HepG2 (cell line): ENCODE data around the gene HOMEZ. TPM values are rescaled to one million over a fixed set of nuclear protein-coding genes. Genes with fewer than 3 reads are reported as not detected.

ENCODE experiments used
- IKZF5 ChIP-seq: IDR thresholded peaks from 2 replicates; pipeline ENCODE4 v1.6.1; 2018; ENCODE audit warnings: missing genetic modification reagents, mild to moderate bottlenecking, missing compliant biosample characterization
- MIXL1 ChIP-seq: IDR thresholded peaks from 2 replicates; pipeline ENCODE4 v1.6.1; 2016
- SNAPC4 ChIP-seq: sonication (generic); formaldehyde crosslinking; IDR thresholded peaks from 2 replicates; pipeline ENCODE4 v1.4.0; 2020; ENCODE audit warnings: mild to moderate bottlenecking, missing genetic modification reagents
- ZNF567 ChIP-seq: sonication (generic); formaldehyde crosslinking; IDR thresholded peaks from 2 replicates; pipeline ENCODE4 v1.8.1; 2023; ENCODE audit warnings: mild to moderate bottlenecking, missing genetic modification reagents, borderline replicate concordance
- ZNF598 ChIP-seq: sonication (generic); formaldehyde crosslinking; IDR thresholded peaks from 2 replicates; pipeline ENCODE4 v1.5.1; 2020; ENCODE audit warnings: mild to moderate bottlenecking, missing genetic modification reagents, borderline replicate concordance
- ZNF629 ChIP-seq: sonication (generic); formaldehyde crosslinking; conservative IDR thresholded peaks from 2 replicates; pipeline ENCODE4 v1.5.0; 2020; ENCODE audit warnings: missing genetic modification reagents
- polyA plus RNA-seq, 8 experiments: library from polyadenylated mRNA; depleted of rRNA in 3 of 8; stranded (reverse) in 7 of 8; unstranded in 1 of 8; fragments of >200 nt; fragmentation: Illumina TruSeq in 4 of 8; extraction: Trizol in 4 of 8; gene quantifications; 2 replicates each; pipeline versions ENCODE4 v1.2.1 to v1.2.3, GENCODE V29; 2011 to 2016; ENCODE audit warnings: low read depth in 4 of 8, missing spikeins in 1 of 8, mixed read lengths in 1 of 8; ENCODE audit not compliant: insufficient read depth in 1 of 8
- total RNA-seq, 5 experiments: library from RNA; depleted of rRNA; stranded (reverse); fragments of >200 nt; fragmentation: Illumina TruSeq; extraction: Trizol; gene quantifications; 2 replicates each; pipeline ENCODE4 v1.2.3, GENCODE V29; 2016; ENCODE audit warnings: low read depth in 1 of 5
- TF ChIP-seq, protein P1 (sequence below): sonication (generic); formaldehyde crosslinking; IDR thresholded peaks from 2 replicates; pipeline ENCODE4 v1.5.0; 2020; ENCODE audit warnings: missing genetic modification reagents
- TF ChIP-seq, protein P2 (sequence below): sonication (generic); formaldehyde crosslinking; IDR thresholded peaks from 2 replicates; pipeline ENCODE4 v1.4.0; 2020; ENCODE audit warnings: missing genetic modification reagents
- TF ChIP-seq, protein P3 (sequence below): sonication (generic); formaldehyde crosslinking; IDR thresholded peaks from 2 replicates; pipeline ENCODE4 v1.8.1; 2023; ENCODE audit warnings: mild to moderate bottlenecking, inconsistent platforms, moderate library complexity, missing genetic modification reagents, borderline replicate concordance
- TF ChIP-seq, protein P4 (sequence below): sonication (generic); formaldehyde crosslinking; IDR thresholded peaks from 2 replicates; pipeline ENCODE4 v1.5.1; 2020; ENCODE audit warnings: missing genetic modification reagents, mild to moderate bottlenecking, borderline replicate concordance

Gene HOMEZ
- total and polyA plus RNA-seq, 2 of the 13 experiments (the other 11 are each of a cell fraction or from before 2014, with no cell fraction given): 14.5 to 31.8 TPM

DNA sequence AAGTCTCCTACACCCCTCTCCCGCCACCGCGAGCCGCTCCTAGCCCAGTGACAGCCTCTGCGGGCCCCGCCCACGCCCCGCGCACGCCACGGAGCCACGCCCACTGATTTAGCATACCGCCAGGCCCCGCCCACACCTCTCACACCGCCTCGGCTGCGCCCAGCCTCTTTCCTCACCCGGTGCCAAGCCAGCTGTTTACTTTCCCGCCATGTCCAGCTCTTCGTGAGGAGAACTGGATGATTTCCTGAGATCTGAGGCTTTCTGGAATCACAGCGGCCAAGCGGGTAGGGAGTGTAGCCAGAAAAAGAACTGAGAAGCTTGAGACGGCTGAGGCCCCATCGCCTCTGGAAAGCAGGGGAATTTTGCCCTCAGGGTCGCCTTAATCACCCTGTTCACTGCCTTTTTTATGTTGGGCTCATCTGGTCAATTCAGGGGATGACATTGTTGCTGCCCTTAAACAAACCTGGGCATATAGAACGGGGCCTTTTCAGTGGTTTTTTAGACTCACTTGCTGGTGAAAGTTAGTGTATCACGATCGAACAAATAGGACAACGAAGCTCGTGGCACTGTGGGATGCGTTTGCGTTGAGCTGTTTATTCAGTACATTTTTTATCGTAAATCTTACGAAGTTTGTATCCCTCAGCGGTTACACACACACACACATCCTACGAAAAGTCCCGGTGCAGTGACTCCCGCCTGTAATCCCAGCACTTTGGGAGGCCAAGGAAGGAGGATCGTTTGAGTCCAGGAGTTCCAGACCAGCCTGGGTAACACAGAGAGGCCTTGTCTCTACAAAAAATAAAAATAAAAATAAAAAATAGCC is 47.9 kb downstream of the HOMEZ start, which contains the start of gene RNF212B (continued):
- TF ChIP-seq, protein P1, sequence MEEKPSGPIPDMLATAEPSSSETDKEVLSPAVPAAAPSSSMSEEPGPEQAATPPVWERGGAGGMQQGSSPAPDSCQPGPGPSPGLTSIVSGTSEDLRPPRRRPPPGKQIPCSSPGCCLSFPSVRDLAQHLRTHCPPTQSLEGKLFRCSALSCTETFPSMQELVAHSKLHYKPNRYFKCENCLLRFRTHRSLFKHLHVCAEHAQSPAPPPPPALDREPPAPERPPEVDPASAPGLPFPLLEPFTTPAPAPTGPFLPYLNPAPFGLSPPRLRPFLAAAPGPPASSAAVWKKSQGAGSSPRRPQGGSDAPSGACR: no peak
- TF ChIP-seq, protein P2, sequence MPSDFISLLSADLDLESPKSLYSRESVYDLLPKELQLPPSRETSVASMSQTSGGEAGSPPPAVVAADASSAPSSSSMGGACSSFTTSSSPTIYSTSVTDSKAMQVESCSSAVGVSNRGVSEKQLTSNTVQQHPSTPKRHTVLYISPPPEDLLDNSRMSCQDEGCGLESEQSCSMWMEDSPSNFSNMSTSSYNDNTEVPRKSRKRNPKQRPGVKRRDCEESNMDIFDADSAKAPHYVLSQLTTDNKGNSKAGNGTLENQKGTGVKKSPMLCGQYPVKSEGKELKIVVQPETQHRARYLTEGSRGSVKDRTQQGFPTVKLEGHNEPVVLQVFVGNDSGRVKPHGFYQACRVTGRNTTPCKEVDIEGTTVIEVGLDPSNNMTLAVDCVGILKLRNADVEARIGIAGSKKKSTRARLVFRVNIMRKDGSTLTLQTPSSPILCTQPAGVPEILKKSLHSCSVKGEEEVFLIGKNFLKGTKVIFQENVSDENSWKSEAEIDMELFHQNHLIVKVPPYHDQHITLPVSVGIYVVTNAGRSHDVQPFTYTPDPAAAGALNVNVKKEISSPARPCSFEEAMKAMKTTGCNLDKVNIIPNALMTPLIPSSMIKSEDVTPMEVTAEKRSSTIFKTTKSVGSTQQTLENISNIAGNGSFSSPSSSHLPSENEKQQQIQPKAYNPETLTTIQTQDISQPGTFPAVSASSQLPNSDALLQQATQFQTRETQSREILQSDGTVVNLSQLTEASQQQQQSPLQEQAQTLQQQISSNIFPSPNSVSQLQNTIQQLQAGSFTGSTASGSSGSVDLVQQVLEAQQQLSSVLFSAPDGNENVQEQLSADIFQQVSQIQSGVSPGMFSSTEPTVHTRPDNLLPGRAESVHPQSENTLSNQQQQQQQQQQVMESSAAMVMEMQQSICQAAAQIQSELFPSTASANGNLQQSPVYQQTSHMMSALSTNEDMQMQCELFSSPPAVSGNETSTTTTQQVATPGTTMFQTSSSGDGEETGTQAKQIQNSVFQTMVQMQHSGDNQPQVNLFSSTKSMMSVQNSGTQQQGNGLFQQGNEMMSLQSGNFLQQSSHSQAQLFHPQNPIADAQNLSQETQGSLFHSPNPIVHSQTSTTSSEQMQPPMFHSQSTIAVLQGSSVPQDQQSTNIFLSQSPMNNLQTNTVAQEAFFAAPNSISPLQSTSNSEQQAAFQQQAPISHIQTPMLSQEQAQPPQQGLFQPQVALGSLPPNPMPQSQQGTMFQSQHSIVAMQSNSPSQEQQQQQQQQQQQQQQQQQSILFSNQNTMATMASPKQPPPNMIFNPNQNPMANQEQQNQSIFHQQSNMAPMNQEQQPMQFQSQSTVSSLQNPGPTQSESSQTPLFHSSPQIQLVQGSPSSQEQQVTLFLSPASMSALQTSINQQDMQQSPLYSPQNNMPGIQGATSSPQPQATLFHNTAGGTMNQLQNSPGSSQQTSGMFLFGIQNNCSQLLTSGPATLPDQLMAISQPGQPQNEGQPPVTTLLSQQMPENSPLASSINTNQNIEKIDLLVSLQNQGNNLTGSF: no peak
- TF ChIP-seq MIXL1: no peak
- TF ChIP-seq ZNF598 (CRISPR knock-in tag): peak; percentile 88; the same call in 1 of the 2 replicates
- no peak for TF ChIP-seq ZNF629 (CRISPR knock-in tag)
- TF ChIP-seq SNAPC4 (CRISPR knock-in tag): 0 out of 2 replicates have a peak, but pooled peaks have one; percentile 43
- TF ChIP-seq, protein P3, sequence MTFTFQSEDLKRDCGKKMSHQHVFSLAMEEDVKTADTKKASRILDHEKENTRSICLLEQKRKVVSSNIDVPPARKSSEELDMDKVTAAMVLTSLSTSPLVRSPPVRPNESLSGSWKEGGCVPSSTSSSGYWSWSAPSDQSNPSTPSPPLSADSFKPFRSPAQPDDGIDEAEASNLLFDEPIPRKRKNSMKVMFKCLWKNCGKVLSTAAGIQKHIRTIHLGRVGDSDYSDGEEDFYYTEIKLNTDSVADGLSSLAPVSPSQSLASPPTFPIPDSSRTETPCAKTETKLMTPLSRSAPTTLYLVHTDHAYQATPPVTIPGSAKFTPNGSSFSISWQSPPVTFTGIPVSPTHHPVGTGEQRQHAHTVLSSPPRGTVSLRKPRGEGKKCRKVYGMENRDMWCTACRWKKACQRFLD (CRISPR knock-in tag): no peak
- TF ChIP-seq ZNF567 (CRISPR knock-in tag): no peak
- TF ChIP-seq, protein P4, sequence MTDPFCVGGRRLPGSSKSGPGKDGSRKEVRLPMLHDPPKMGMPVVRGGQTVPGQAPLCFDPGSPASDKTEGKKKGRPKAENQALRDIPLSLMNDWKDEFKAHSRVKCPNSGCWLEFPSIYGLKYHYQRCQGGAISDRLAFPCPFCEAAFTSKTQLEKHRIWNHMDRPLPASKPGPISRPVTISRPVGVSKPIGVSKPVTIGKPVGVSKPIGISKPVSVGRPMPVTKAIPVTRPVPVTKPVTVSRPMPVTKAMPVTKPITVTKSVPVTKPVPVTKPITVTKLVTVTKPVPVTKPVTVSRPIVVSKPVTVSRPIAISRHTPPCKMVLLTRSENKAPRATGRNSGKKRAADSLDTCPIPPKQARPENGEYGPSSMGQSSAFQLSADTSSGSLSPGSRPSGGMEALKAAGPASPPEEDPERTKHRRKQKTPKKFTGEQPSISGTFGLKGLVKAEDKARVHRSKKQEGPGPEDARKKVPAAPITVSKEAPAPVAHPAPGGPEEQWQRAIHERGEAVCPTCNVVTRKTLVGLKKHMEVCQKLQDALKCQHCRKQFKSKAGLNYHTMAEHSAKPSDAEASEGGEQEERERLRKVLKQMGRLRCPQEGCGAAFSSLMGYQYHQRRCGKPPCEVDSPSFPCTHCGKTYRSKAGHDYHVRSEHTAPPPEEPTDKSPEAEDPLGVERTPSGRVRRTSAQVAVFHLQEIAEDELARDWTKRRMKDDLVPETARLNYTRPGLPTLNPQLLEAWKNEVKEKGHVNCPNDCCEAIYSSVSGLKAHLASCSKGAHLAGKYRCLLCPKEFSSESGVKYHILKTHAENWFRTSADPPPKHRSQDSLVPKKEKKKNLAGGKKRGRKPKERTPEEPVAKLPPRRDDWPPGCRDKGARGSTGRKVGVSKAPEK: no peak
- TF ChIP-seq IKZF5 (CRISPR knock-in tag): 0 out of 2 replicates have a peak, but pooled peaks have one; percentile 18
